ENCODE results near the gene ZBTB7B. TPM values are rescaled to one million over a fixed set of nuclear protein-coding genes. Genes with fewer than 3 reads are reported as not detected.

The ZBTB7B gene
- total and polyA plus RNA-seq, 9 of the 15 experiments (the other 6 are each of a cell fraction or from before 2014, with no cell fraction given): 0.04 to 46.5 (median 15.2) TPM

GRCh38 chr1:155012026-155012546 lies 9.5 kb downstream of the ZBTB7B start (continued):
- peak; percentile 41; the same call in 1 of the 2 replicates for TF ChIP-seq MBD2 (IDR thresholded peaks at IDR 0.05; ENCODE audit: borderline replicate concordance, low read depth)
- no peak for TF ChIP-seq NCOA1 (IDR thresholded peaks at IDR 0.05; ENCODE audit: low read depth)
- peak; percentile 95 for TF ChIP-seq PKNOX1 (IDR thresholded peaks at IDR 0.05)
- TF ChIP-seq MYC (IDR thresholded peaks at IDR 0.05; ENCODE audit: low read depth, low read length): peak; percentile 14; the same call in 1 of the 2 replicates
- TF ChIP-seq MYC (CRISPR knock-in tag; IDR thresholded peaks at IDR 0.05; ENCODE audit: borderline replicate concordance, low read depth): no peak
- no peak for TF ChIP-seq PHB2 (IDR thresholded peaks at IDR 0.05; ENCODE audit: low read depth)
- no peak for TF ChIP-seq SMAD3 (CRISPR knock-in tag; conservative IDR thresholded peaks at IDR 0.05)
- TF ChIP-seq RFX1 (IDR thresholded peaks at IDR 0.05): peak; percentile 88

GRCh38 chr1:155012776-155013602 lies 10.4 kb downstream of the ZBTB7B start:
- FAIRE-seq (peak; percentile 88), DNase-seq (ENCODE audit: extremely low read depth in 1 of 4, low spot score in 3 of 4) (peak in 1 of 4 experiments; percentile 49), ATAC-seq (no peak)
- 11% methylated on average over 3 of the region's 3 CpGs for WGBS (ENCODE audit: insufficient coverage, low coverage, missing lambda C conversion rate)
- no peaks in the 10 kb centered on the region for H3K9me3 ChIP-seq (replicated peaks; ENCODE audit: control insufficient read depth, insufficient read depth, low read depth, low read length)
- H2AFZ ChIP-seq (ENCODE audit: low read depth, low read length): no peak overlapping the region
- no peaks in the 10 kb centered on the region for H3K27me3 ChIP-seq (ENCODE audit: control insufficient read depth in 2 of 2, insufficient read depth in 2 of 2, low read length in 2 of 2)
- peaks cover 70 to 93% of the 10 kb centered on the region in 2 experiments for H3K4me1 ChIP-seq (replicated peaks in 1 of 2; ENCODE audit: control insufficient read depth in 2 of 2, insufficient read depth in 2 of 2, low read length in 2 of 2)
- intact Hi-C loops (cut with micrococcal nuclease) (no loop called here), in situ Hi-C loops (cut with MboI) (no loop called here)
- peak overlapping the region; percentile 24 to 80; a peak in 2 of 4 replicates for H3K9ac ChIP-seq (ENCODE audit: insufficient read depth in 1 of 2, low read depth in 2 of 2, low read length in 2 of 2)
- H3K36me3 ChIP-seq (ENCODE audit: control insufficient read depth, insufficient read depth, low read length): peaks cover 69% of the 10 kb centered on the region; the same call in 2 of the 3 replicates
- no peaks in the 10 kb centered on the region; the same call in 1 of the 2 replicates for H4K20me1 ChIP-seq (replicated peaks; ENCODE audit: control insufficient read depth, insufficient read depth, low read length)
- ChIA-PET POLR2A (interaction anchor here (0.6 to 1.9 kb wide), 12 partner anchors 8 to 1114 kb away, joined by 3 to 8 read pairs (median 4); partner anchors contain the start of genes CKS1B, FLAD1, LENEP and PBXIP1), CTCF (ENCODE audit: low intra/inter-chr PET ratio) (no interaction called here)
- peaks cover 56% of the 10 kb centered on the region for H3K79me2 ChIP-seq (ENCODE audit: control insufficient read depth, insufficient read depth, low read length)
- H3K9me1 ChIP-seq (ENCODE audit: control insufficient read depth, insufficient read depth, low read length): no peaks in the 10 kb centered on the region
- H3K4me3 ChIP-seq: no peak overlapping the region
- peak overlapping the region; percentile 59 for H3K4me2 ChIP-seq (ENCODE audit: insufficient read depth, low read length)
- H3K27ac ChIP-seq (ENCODE audit: extremely low read depth, low read depth, low read length): peak overlapping the region; percentile 51
- BruUV-seq (replicated peaks): no TSS peak
- TF ChIP-seq CBX8 (IDR thresholded peaks at IDR 0.05; ENCODE audit: borderline replicate concordance, extremely low read depth, low read depth, low read length, poor library complexity, severe bottlenecking) (no peak), ZNF668 (CRISPR knock-in tag; IDR thresholded peaks at IDR 0.05) (no peak), HIVEP1 (CRISPR knock-in tag; IDR thresholded peaks at IDR 0.05) (no peak), GATAD2A (IDR thresholded peaks at IDR 0.05) (no peak), SMAD1 (IDR thresholded peaks at IDR 0.05; ENCODE audit: low read depth, low read length, partially characterized antibody) (no peak), CBFA2T2 (conservative IDR thresholded peaks at IDR 0.05) (0 out of 2 replicates have a peak, but pooled peaks have one; percentile 31), LCOR (CRISPR knock-in tag; IDR thresholded peaks at IDR 0.05) (no peak), ZKSCAN8 (CRISPR knock-in tag; IDR thresholded peaks at IDR 0.05) (peak; percentile 64; the same call in 1 of the 2 replicates), DPF2 (IDR thresholded peaks at IDR 0.05) (0 out of 2 replicates have a peak, but pooled peaks have one; percentile 6), CHD1 (IDR thresholded peaks at IDR 0.05; ENCODE audit: low read length) (no peak), SPI1 (IDR thresholded peaks at IDR 0.05; ENCODE audit: borderline replicate concordance, low read depth, low read length) (peak; percentile 33; the same call in 1 of the 2 replicates), FOXJ2 (tag; IDR thresholded peaks at IDR 0.05) (no peak), SRSF3 (IDR thresholded peaks at IDR 0.05; ENCODE audit: insufficient read depth, low read length) (no peak), DMBX1 (CRISPR knock-in tag; IDR thresholded peaks at IDR 0.05; ENCODE audit: borderline replicate concordance) (no peak)

Data from K562 (cell line).